Epithelial cell of prostate (primary cell): ENCODE results near the gene AFDN.

Experiments used
- DNase-seq: peaks from one replicate; pipeline ENCODE4 v3.0.0-alpha.2; 2011; ENCODE audit warnings: low read depth, low spot score
- H3K27ac ChIP-seq: fragments of 450-650 bp; 2 replicates; pipeline ENCODE4 v1.5.1; 2017; ENCODE audit warnings: mild to moderate bottlenecking

The AFDN gene

DNA sequence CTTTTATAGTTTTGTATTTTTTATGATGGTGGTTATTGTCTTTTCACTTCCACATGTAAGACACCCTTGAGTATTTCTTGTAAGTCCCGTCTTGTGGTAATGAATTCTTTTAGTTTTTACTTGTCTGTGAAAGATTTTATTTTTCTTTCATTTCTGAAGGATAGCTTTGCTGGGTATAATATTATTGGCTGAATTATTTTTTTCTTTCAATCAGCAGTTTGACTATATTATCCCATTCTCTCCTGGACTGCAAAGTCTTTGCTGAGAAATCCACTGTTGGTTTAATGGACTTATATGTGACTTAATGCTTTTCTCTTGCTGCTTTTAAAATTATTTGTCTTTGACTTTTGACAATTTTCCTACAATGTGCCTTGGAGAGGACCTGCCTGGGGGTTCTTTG is 184.6 kb downstream of the AFDN start:
- H3K27ac ChIP-seq, result no peak overlapping the region
- no peak for DNase-seq

- no peak overlapping the region for H3K27ac ChIP-seq
- DNase-seq, result no peak
Measured at GRCh38 chr6:168012431-168013249, 185.9 kb downstream of the AFDN start.

DNA sequence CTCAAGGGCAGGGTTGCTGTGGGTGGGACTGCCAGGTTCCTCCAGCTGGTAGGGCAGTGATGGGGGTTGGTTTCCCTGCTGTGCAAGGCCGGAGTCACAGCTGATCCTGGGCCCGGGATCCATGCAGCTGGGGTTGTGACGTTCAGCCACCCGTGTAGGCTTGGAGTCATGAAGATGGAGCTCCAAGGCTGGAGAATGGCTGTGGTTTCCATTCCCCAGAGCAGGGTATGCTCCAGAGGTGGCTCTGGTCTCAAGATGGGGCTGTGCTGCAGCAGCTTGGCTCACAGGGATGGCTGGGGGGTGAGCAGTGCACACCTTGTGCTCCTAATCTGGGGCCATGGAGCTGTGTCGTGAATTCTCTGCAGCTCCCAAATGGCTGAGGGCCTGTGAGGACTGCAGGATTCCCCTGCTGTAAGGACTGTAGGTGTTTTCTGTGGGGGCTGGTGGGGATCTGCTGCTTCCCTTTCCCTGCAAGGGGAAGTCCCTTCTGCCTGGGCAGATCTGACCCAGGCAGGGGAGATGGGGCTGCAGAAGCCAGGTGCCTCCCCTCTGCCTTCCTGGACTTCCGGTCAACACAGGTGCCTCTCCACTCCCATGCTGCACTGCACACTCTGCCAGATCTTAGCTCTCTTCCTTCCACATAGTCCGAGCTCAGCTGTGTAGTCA is 186.7 kb downstream of the AFDN start:
- no peak for DNase-seq
- no peak overlapping the region for H3K27ac ChIP-seq

- no peak overlapping the region for H3K27ac ChIP-seq
Measured at GRCh38 chr6:168014428-168014827, 187.7 kb downstream of the AFDN start.

DNA sequence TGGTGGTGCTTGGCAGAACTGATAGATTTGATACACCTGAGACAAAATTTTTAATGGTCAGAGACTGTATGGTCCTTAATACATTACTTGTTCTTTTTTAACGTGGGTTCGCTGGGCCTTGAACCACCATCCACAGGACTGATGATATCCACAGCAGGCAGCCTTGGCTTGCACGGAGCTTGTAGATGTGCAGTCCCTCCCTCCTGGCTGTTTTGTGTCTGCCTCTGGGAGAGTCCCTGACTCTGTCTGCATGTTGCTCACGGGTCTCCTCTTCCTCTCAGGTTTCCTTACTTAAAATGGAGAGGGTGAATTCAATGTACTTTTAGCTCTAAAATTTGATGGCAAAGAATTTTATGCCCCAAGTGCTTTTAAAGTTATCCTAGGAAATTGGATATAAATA is 188.3 kb downstream of the AFDN start:
- DNase-seq, result no peak
- no peak overlapping the region for H3K27ac ChIP-seq

More at GRCh38 chr6:168014428-168014827, 187.7 kb downstream of the AFDN start:
- no peak for DNase-seq

DNA sequence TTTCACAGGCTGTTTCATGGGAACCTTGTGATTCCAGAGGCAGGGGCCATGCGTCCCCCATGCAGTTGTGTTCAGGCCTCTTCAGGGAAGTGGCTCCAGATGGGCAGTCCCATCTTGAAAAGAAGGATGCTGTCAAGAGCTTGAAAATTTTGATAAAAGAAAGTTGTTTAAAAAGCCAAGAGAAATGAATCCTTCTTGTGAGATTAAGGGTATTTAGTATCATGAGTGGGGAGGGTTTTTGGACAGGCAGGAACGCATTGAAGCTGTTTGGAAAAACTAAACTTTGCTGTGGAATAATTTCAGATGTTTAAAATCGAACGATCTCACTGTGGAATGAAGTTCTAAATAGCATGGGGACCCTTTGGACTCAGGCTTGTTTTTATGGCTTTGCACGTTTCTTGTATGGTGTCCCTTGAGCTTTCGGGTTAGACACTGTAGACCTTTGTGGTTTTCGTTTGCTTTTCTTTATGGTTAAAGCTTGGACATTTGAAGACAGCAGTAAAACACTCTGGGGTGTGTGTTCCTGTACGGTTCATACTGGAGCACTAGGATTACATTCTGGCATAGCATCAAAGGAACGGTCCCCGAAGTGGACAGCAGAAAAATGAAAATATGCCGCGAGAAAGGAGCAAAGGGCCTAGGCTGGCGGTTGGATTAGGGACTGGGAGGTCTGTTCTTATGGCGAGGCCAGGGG is 188.9 kb downstream of the AFDN start:
- no peak for DNase-seq
- no peak overlapping the region for H3K27ac ChIP-seq

DNA sequence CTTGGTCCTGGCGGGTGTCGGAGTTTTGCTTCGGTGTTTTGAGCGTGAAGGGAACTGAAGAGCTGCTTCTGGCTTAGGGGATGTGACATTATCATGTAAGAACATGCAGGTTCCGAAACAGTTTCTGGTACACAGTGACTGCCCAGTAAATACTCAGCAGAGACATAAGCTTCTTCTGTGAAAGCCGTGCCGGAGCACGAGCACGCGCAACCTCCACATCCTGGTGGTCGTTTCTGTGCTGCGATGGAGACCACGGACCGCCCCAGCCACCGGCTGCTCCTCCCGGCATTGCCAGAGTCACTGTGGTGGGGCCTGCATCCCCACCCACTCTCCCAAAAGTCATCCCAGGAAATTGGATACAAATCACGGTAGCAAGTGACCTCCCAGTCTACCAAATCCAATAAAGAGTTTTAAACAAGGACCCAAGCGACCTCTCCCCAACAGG is 189.5 kb downstream of the AFDN start:
- DNase-seq, result no peak
- H3K27ac ChIP-seq, result no peak overlapping the region

DNA sequence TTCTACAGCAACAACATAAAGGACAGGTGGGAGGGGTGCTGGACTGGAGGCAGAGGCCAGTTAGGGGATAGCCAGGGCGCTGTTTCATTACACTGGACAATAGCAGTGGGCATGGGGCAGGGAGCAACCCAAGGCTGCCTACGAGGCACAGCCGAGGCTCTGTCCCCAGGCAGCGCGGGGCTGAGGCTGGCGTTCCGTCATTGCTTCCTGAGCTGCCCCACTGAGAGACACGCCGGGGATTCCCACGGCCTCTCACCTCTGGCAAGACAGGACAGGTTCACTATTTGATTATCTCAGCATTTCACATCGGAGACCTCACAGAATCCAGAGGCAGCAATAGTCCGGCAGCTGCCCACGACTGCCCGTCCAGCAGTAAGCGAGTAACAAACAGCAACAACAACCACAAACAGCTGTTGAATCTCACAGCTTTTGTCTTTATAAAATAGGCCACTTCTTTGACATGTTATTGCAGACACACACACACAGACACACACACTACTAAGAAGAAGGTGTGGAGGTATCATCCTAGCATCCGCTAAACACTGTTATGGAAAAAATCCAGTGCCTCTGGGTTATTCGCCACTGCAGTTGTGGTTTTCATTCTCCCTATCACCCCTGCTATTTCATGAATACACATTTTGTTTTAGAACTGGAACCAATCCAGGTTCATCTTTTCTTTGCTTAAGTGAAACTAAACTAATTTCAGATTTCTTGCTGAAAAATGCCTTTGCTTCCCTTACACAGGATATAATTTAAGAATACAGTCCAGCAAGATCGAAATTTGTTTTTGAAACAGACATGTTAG is 190.2 kb downstream of the AFDN start:
- DNase-seq, result no peak
- H3K27ac ChIP-seq, result no peak overlapping the region

DNA sequence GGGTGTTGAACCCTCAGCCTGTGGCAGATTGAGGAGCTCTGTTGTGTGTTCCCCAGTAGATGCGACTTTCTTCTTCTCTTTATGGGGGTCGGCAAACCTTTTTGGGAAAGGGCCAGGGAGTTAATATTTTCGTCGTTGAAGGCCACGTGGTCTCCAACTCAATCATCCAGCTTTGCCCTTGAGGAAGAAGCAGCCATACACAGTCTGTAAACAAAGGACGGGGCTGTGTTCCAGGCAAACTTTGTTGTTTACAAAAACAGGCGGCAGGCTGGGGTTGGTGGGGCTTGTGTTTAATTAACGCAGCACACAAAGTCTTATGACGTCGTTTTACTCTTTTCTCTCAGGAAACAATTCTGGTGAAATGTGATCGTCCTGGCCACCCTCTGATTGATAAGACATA is 190.9 kb downstream of the AFDN start:
- no peak overlapping the region for H3K27ac ChIP-seq
- DNase-seq, result no peak

GRCh38 chr6:168018664-168019063 is 192.0 kb downstream of the AFDN start:
- H3K27ac ChIP-seq, result no peak overlapping the region
- DNase-seq, result no peak

- DNase-seq, result no peak
- no peak overlapping the region for H3K27ac ChIP-seq
Measured at GRCh38 chr6:168020242-168020641, 193.5 kb downstream of the AFDN start.

DNA sequence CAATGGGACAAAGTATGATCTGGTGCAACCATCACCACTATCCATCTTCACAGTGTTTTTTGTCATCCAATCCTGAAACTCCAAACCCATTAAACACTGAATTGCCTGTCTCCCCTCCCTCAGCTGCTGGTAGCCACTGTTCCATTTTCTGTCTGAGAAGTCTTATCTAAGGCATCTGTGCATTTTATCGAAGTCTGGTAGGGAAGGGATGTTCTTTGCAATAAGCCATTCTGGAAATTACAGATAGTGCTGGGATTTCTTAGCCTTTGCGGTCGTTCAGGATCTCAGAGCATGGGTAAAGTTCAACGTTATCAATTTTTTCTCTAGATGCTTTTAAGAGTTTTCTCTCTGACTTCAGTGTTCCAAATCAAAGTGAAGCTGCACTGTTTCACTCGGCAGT is 194.9 kb downstream of the AFDN start:
- no peak overlapping the region for H3K27ac ChIP-seq
- DNase-seq, result no peak
